ENCODE results near the gene PHKG2. TPM values are rescaled to one million over a fixed set of nuclear protein-coding genes. Genes with fewer than 3 reads are reported as not detected.

The PHKG2 gene, protein sequence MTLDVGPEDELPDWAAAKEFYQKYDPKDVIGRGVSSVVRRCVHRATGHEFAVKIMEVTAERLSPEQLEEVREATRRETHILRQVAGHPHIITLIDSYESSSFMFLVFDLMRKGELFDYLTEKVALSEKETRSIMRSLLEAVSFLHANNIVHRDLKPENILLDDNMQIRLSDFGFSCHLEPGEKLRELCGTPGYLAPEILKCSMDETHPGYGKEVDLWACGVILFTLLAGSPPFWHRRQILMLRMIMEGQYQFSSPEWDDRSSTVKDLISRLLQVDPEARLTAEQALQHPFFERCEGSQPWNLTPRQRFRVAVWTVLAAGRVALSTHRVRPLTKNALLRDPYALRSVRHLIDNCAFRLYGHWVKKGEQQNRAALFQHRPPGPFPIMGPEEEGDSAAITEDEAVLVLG
- total RNA-seq = 14.4 and 18.3 TPM in 2 replicates

GRCh38 chr16:30747799-30748633 is at the start of gene PHKG2:
Gene PHKG2, plus strand, starts transcription at chr16:30748425. Its CDS starts 396 bp downstream, at chr16:30748821.

DNA sequence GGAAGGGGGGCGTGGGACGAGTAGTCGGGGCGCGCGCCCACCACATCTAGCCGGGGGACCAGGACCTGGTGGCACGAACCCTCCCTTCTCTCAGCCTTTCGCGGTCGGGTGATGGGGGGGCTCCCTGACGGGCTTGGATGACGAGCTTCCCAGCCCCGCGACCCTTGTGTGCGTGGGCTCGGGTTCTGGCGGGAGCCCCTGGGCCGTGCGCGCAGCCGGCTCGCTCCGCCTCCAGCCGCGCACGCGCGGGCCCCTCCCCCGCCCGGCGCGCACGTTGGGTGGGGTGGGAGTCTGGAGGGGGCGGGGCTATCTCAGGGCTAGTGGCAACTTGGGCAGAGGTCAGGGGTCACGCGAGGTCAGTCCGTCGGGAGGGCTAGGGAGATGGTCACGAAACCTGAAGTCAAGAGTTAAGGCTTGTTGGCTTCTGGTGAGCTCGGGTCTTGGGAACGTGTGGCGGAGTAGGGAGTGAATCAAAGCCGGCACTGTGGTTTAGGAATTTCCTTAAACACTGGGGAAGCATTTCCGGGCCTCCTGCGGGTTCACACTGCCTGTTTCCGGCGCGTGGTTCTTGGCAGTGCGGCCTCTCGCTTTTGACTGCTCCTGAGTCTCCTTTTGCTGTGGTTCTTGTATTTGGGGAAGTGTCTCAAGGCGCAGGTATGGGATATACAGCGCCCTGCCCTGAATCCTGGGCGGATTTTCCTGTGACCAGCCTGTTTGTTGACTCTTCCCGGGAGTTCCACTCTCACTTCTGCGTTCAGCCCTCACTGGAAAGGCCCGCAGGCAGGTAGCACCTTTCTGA is 49.2 kb upstream of the PHKG2 start, which contains the start of gene SRCAP:
TSS of gene SRCAP (plus strand) at position 356 of the 799 bp plus-strand sequence. CDS start 1,654 bp downstream, outside the sequence.

DNA sequence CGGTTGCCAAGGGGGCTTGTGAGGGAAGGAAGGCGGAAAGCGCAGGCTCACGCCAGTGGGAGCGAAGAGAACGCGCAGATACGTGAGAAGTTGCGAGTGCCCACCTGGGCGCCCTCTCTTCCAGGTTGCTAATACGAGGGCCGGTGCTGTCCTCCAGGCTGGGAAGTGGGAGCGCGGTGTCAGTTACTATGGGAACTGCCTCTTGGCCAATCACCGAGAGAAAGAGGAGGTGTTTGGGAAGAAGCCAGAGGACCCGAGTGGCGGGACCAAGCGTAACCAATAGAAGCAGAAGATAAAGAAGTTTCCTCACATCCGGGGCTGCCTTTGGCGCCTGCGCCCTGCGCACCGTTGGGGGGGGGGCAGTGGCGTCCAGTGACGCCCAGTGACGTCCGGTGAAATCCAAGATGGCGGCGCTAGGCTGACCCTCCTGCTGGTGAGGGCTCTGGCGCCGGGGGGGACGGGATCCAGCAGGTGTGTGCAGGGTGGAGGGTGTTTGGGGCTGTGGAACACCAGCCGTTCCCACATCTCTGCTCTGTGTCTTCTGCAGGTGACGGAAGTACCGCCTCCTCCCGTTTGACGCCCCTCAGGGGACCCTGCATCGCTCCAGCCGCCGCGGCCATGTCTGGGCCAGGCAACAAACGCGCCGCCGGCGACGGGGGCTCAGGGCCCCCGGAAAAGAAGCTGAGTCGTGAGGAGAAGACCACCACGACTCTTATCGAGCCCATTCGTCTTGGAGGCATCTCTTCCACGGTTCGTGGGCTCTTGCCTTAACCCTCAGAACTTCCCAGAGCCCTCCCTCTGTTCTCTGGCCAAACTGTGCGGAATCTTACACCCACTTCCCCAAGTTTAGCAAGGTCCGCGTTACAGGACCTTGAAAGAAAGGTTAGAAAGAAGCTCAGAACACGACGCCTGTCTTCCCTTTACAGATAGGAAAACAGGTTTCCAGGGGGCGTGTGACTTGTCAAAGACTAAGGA is 14.0 kb downstream of the PHKG2 start, which contains the start of the genes CFAP119 and RNF40:
TSS of gene CFAP119 (minus strand) at position 135 of the 975 bp plus-strand sequence. CDS start 314 bp downstream, outside the sequence.
TSS of gene RNF40 (plus strand) at position 395 of the 975 bp plus-strand sequence. CDS start at position 619, 224 bp downstream.

DNA sequence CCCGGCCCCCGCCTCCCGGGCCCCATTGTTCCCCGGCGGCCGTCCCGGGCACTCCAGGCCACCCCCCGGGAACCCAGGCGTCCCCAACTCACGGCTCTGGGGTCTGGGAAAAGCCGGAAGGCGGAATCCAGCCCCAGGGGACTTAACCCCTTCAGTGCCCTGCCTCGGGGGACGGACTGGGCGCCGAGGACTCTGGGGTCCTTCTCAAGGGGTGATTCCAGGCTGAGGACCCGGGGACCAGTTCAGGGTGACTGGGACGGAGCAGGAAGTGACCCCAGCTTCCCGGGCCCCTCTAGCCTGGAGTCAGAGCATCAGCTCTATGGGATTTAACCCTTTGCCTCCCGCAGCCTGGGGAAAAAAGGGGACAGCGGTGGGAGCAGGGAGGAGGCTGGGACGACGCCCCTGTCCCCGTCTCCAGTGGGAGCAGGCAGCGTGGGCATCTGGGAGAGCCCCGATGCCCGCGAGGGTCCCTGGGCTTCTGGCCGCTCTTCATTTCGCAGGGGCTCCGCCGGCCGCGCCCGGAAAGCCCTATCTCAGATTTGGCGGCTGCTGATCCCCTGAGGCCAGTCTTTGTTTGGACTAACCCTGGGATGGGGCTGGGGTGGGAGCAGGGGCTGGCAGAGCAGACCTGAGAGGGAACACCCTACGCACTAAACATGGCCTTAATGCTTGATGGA is 38.8 kb downstream of the PHKG2 start, which contains the start of gene ZNF629:
TSS of gene ZNF629 (minus strand) at position 270 of the 677 bp plus-strand sequence. CDS start 2,723 bp downstream, outside the sequence.

Other genes starting within 250 kb of the PHKG2 start
- gene ZNF768, start 221.9 kb upstream of the PHKG2 start, total RNA-seq = 23.6 and 24.8 TPM in 2 replicates
- gene ZNF747, start 213.6 kb upstream of the PHKG2 start, total RNA-seq = 6.9 and 11.3 TPM in 2 replicates
- gene ZNF764, start 190.1 kb upstream of the PHKG2 start, total RNA-seq = 7.3 and 9.0 TPM in 2 replicates
- gene ZNF688, start 176.7 kb upstream of the PHKG2 start, total RNA-seq = 6.6 and 11.7 TPM in 2 replicates
- gene ZNF785, start 162.7 kb upstream of the PHKG2 start, total RNA-seq = 4.9 and 8.1 TPM in 2 replicates
- 3.6 and 7.5 TPM in 2 replicates for gene ZNF689, start 138.0 kb upstream of the PHKG2 start, total RNA-seq
- gene PRR14, start 97.5 kb upstream of the PHKG2 start, total RNA-seq = 5.0 and 12.6 TPM in 2 replicates
- 17.8 and 19.7 TPM in 2 replicates for gene FBRS, start 90.0 kb upstream of the PHKG2 start, total RNA-seq
- gene SRCAP, start 49.3 kb upstream of the PHKG2 start, total RNA-seq = 10.8 and 13.1 TPM in 2 replicates
- gene CFAP119, start 13.6 kb downstream of the PHKG2 start, total RNA-seq = 2.1 TPM in 1 of 2 replicates, not detected in the other
- gene RNF40, start 13.9 kb downstream of the PHKG2 start, total RNA-seq = 56.7 and 58.8 TPM in 2 replicates
- gene ZNF629, start 38.8 kb downstream of the PHKG2 start, total RNA-seq = 12.1 and 12.8 TPM in 2 replicates
- gene BCL7C, start 145.7 kb downstream of the PHKG2 start, total RNA-seq = 39.0 and 40.1 TPM in 2 replicates
- 0.54 and 0.81 TPM in 2 replicates for gene CTF1, start 148.2 kb downstream of the PHKG2 start, total RNA-seq
- 15.2 and 21.5 TPM in 2 replicates for gene FBXL19, start 175.1 kb downstream of the PHKG2 start, total RNA-seq
- 23.8 and 44.4 TPM in 2 replicates for gene ORAI3, start 200.6 kb downstream of the PHKG2 start, total RNA-seq
- 3.1 and 4.5 TPM in 2 replicates for gene SETD1A, start 209.3 kb downstream of the PHKG2 start, total RNA-seq
- gene HSD3B7, start 236.8 kb downstream of the PHKG2 start, total RNA-seq = 6.8 and 11.6 TPM in 2 replicates

Data from cardiac atrium fibroblast (primary cell).